PC-9 (cell line): ENCODE measurements around the gene IGFBP6. TPM values are rescaled to one million over a fixed set of nuclear protein-coding genes. Genes with fewer than 3 reads are reported as not detected.

Experiments used
- BruUV-seq: library from RNA; stranded (reverse); fragments of 400-500 nt; replicated peaks from 2 replicates; lab custom pipeline; 2021; lab: Mats Ljungman, UMichigan
- CTCF ChIA-PET: fragments of 300-600 bp; sonication (Branson Sonifier 250); formaldehyde crosslinking; loops from one replicate; lab custom pipeline; 2022; ENCODE audit warnings: antibody characterized with exemption; lab: Charles Lee
- POLR2A ChIA-PET: fragments of 300-600 bp; sonication (Branson Sonifier 250); formaldehyde crosslinking; loops from one replicate; lab custom pipeline; 2022; ENCODE audit warnings: antibody characterized with exemption; ENCODE audit not compliant: unreplicated experiment; lab: Charles Lee
- DNase-seq, 2 experiments: peaks; one replicate each; pipeline versions ENCODE4 v3.0.0 to v3.0.0-alpha.2; 2015 to 2022; ENCODE audit warnings: mixed read lengths in 1 of 2
- H2AFZ ChIP-seq: fragments of 200-600 bp; sonication (generic); 2 replicates; pipeline ENCODE4 v1.8.1; 2017; ENCODE audit warnings: antibody characterized with exemption
- H3F3A ChIP-seq: fragments of 200-600 bp; sonication (generic); 2 replicates; pipeline ENCODE4 v1.8.1; 2017; ENCODE audit warnings: antibody characterized with exemption, mild to moderate bottlenecking, low read depth; ENCODE audit not compliant: insufficient read depth
- H3K27ac ChIP-seq: fragments of 200-600 bp; sonication (generic); 2 replicates; pipeline ENCODE4 v1.6.1; 2016; ENCODE audit warnings: mixed run types
- H3K27me3 ChIP-seq: fragments of 200-600 bp; sonication (generic); 2 replicates; pipeline ENCODE4 v1.6.1; 2016; ENCODE audit warnings: low read depth, mixed run types; ENCODE audit not compliant: insufficient read depth
- H3K36me3 ChIP-seq: fragments of 200-600 bp; sonication (generic); 2 replicates; pipeline ENCODE4 v1.6.1; 2016; ENCODE audit warnings: low read depth, mixed run types
- H3K4me1 ChIP-seq: fragments of 200-600 bp; sonication (generic); replicated peaks from 2 replicates; pipeline ENCODE4 v1.6.1; 2016; ENCODE audit warnings: mixed run types; ENCODE audit not compliant: insufficient read depth
- H3K4me2 ChIP-seq: fragments of 200-600 bp; sonication (generic); 2 replicates; pipeline ENCODE4 v1.6.1; 2017; ENCODE audit warnings: mixed run types
- H3K4me3 ChIP-seq: fragments of 200-600 bp; sonication (generic); 2 replicates; pipeline ENCODE4 v1.6.1; 2016; ENCODE audit warnings: mixed run types
- H3K79me2 ChIP-seq: fragments of 200-600 bp; sonication (generic); 2 replicates; pipeline ENCODE4 v1.6.1; 2017; ENCODE audit warnings: low read depth, mixed run types
- H3K9me2 ChIP-seq: fragments of 200-600 bp; sonication (generic); 2 replicates; pipeline ENCODE4 v1.8.1; 2017; ENCODE audit warnings: mild to moderate bottlenecking; ENCODE audit not compliant: insufficient read depth
- H3K9me3 ChIP-seq: fragments of 200-600 bp; sonication (generic); 2 replicates; pipeline ENCODE4 v1.8.1; 2016; ENCODE audit warnings: low read depth; ENCODE audit not compliant: insufficient read depth
- H4K20me1 ChIP-seq: fragments of 200-600 bp; sonication (generic); 2 replicates; pipeline ENCODE4 v1.8.1; 2017; ENCODE audit not compliant: insufficient read depth
- EZH2 ChIP-seq: fragments of 200-600 bp; sonication (generic); IDR thresholded peaks from 2 replicates; pipeline ENCODE4 v1.8.0; 2017; ENCODE audit warnings: antibody characterized with exemption, low read depth
- intact Hi-C: fragments of 100-400 bp; cut with micrococcal nuclease; formaldehyde crosslinking; loops from one replicate; pipeline ENCODE4 v1.10.0; 2022; ENCODE audit not compliant: unreplicated experiment
- total RNA-seq: library from RNA; stranded (reverse); gene quantifications from 2 replicates; pipeline ENCODE4 v1.2.3, GENCODE V29; 2021
- TF ChIP-seq, protein P1 (sequence below): fragments of 200-600 bp; sonication (generic); conservative IDR thresholded peaks from 2 replicates; pipeline ENCODE4 v1.6.1; 2017; ENCODE audit warnings: mixed run types, antibody characterized with exemption, mild to moderate bottlenecking, moderate library complexity

Gene IGFBP6
- total RNA-seq, 1 experiment from 2014 or later: 290 TPM

DNA sequence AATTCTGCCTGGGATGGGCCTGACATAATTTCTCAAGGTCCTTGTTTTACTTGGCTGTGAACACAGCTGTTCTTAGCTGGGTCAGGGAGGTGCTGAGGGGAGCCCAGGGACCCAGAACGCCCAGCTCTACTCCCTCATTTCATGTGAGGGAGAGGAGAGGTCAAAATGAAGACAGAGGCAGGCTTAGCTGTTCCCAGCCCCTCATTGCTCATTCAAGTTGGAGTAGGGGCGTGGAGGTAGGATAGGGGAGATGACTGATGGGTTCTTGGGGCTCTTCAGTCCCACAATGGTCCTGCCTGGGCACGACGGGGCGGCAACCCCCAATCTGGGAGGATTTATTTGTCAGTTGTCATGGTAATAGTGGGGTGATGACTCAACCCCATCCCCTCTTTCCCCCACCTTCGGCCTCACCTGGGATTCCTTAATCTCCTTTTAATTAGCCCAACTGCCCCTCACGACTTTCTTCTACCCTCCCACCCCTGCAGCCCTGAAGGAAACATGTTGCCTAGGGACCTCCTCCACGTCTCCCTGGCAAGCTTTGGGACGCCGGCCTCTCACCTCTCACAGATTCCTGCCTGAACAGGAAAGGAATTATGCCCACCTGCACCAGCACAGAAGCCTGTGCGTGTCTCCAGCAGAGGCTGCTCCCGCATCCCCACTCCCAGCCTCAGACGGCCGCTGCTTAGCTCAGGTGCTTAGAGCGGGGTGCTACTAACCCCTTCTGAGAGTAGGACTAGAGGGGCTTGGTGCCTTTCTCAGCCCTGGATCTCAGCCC is 28.5 kb upstream of the IGFBP6 start:
- Histone ChIP-seq H3K36me3 (no peaks in the 10 kb centered on the region), H2AFZ (no peak overlapping the region), H4K20me1 (no peaks in the 10 kb centered on the region), H3K4me1 (peaks cover 9% of the 10 kb centered on the region), H3K27ac (no peak overlapping the region), H3K4me3 (no peak overlapping the region), H3K9me2 (no peaks in the 10 kb centered on the region), H3K27me3 (no peaks in the 10 kb centered on the region), H3K9me3 (no peaks in the 10 kb centered on the region), H3K79me2 (no peaks in the 10 kb centered on the region), H3F3A (0 out of 2 replicates have a peak, but pooled peaks cover 4% of the 10 kb centered on the region), H3K4me2 (no peak overlapping the region)
- intact Hi-C loops: loop anchor here (10.0 kb wide), 3 partner anchors 106 to 436 kb away; partner anchors contain the start of genes ITGB7, NPFF and TARBP2
- POLR2A ChIA-PET: no interaction called here
- no TSS peak for BruUV-seq
- DNase-seq: no peak
- CTCF ChIA-PET: interaction anchor here (1.5 kb wide), 1 partner anchor 30 kb away, joined by 4 read pairs; no protein-coding TSS in a partner anchor
- TF ChIP-seq EZH2: no peak
- TF ChIP-seq, protein P1, sequence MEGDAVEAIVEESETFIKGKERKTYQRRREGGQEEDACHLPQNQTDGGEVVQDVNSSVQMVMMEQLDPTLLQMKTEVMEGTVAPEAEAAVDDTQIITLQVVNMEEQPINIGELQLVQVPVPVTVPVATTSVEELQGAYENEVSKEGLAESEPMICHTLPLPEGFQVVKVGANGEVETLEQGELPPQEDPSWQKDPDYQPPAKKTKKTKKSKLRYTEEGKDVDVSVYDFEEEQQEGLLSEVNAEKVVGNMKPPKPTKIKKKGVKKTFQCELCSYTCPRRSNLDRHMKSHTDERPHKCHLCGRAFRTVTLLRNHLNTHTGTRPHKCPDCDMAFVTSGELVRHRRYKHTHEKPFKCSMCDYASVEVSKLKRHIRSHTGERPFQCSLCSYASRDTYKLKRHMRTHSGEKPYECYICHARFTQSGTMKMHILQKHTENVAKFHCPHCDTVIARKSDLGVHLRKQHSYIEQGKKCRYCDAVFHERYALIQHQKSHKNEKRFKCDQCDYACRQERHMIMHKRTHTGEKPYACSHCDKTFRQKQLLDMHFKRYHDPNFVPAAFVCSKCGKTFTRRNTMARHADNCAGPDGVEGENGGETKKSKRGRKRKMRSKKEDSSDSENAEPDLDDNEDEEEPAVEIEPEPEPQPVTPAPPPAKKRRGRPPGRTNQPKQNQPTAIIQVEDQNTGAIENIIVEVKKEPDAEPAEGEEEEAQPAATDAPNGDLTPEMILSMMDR: no peak

DNA sequence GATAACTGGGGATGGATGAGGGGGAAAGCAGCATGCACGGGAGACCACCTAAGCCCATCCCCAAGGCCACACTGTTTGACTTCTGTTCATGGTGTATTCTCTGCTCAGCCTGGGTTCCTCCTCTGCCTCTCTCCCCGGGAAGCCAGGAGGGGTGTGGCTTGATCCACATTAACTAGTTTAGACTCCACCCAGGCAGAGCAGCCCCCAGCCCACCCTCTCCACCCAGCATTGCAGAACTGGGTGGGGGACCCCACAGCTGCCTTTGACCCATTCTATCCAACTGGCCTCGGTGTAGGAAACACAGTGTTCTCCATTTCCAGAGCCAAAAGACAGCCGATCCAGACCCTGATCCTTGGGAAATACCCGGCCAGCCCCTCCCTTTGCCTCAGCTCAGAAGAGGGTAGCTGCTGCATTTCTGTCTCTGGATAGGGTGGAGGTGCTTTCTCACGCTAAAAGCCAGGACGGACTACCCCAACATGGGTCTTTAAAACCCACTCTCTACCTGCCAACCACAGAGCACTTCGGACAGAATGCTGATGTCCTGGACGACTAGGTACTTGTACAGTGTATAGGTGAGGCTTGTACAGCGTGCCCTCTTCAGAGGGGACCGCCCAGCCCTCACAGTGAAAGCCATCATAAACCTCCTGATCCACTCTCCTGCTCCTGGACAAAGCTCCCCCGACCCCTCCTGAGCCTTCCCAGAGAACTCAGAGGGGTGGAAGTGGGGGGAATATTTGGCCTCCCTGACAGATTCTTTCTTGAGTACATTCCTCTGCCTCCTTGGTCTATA is 27.7 kb upstream of the IGFBP6 start:
- H3K4me1 ChIP-seq: peaks cover 9% of the 10 kb centered on the region
- no peaks in the 10 kb centered on the region for H3K27me3 ChIP-seq
- no peak overlapping the region for H3K27ac ChIP-seq
- no peaks in the 10 kb centered on the region for H3K9me2 ChIP-seq
- no peak overlapping the region for H3K4me3 ChIP-seq
- H3K79me2 ChIP-seq: no peaks in the 10 kb centered on the region
- H3K36me3 ChIP-seq: no peaks in the 10 kb centered on the region
- H3K4me2 ChIP-seq: no peak overlapping the region
- no peaks in the 10 kb centered on the region for H3K9me3 ChIP-seq
- TF ChIP-seq, protein P1: no peak
- no peak for TF ChIP-seq EZH2
- no peak overlapping the region for H2AFZ ChIP-seq
- intact Hi-C loops: loop anchor here (10.0 kb wide), 3 partner anchors 105 to 435 kb away; partner anchors contain the start of genes ITGB7, NPFF and TARBP2
- ChIA-PET CTCF (interaction anchor here (0.6 kb wide), 1 partner anchor 16 kb away, joined by 22 read pairs; no protein-coding TSS in a partner anchor), POLR2A (interaction anchor here (0.7 kb wide), 1 partner anchor 371 kb away, joined by 5 read pairs; no protein-coding TSS in a partner anchor)
- no TSS peak for BruUV-seq
- DNase-seq: no peak
- H3F3A ChIP-seq: 0 out of 2 replicates have a peak, but pooled peaks cover 4% of the 10 kb centered on the region
- no peaks in the 10 kb centered on the region for H4K20me1 ChIP-seq

DNA sequence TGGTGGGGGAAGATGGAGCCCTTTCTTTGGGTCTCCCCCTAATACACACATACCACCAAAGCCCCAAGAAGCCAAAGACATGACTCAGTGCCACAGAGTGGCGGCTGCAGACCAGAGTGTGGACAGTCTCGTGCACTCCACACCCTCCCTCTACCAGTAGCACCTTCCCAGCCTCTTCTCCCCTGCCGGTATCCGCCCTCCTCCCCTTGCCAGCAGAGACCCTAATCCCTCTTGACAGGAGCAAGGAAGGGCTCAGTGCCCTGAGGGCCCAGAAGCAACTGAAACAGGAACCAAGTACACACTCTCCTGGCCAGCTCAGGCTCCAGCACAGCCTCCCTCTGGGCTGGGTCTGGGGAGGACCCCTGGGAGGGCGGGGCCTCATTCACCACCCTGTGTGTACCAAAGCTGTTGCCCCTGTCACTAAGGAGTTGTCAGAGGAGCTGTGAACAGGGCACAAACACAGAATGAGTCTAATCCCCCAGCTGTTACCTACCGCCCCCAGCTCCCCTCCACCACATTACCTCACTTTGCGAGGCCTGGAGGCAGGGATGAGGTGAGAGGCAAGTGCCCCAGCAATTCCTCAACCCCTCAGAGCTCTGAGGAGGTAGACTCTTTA is 26.5 kb upstream of the IGFBP6 start:
- no TSS peak for BruUV-seq
- intact Hi-C loops: no loop called here
- no peak overlapping the region for H3K4me2 ChIP-seq
- no peak overlapping the region for H3K4me3 ChIP-seq
- CTCF ChIA-PET: interaction anchor here (0.6 kb wide), 2 partner anchors 17 to 133 kb away, joined by 19 to 22 read pairs; no protein-coding TSS in a partner anchor
- H3K9me2 ChIP-seq: no peaks in the 10 kb centered on the region
- POLR2A ChIA-PET: no interaction called here
- no peak overlapping the region for H2AFZ ChIP-seq
- H3K9me3 ChIP-seq: no peaks in the 10 kb centered on the region
- no peaks in the 10 kb centered on the region for H3K27me3 ChIP-seq
- TF ChIP-seq, protein P1: no peak
- no peak for TF ChIP-seq EZH2
- H3K4me1 ChIP-seq: peaks cover 9% of the 10 kb centered on the region
- H3K79me2 ChIP-seq: no peaks in the 10 kb centered on the region
- no peak for DNase-seq
- H3K27ac ChIP-seq: no peak overlapping the region
- H4K20me1 ChIP-seq: no peaks in the 10 kb centered on the region
- no peaks in the 10 kb centered on the region for H3K36me3 ChIP-seq
- 0 out of 2 replicates have a peak, but pooled peaks cover 4% of the 10 kb centered on the region for H3F3A ChIP-seq
